GM12878 (cell line): ENCODE results near the gene FGD4. TPM values are rescaled to one million over a fixed set of nuclear protein-coding genes. Genes with fewer than 3 reads are reported as not detected.

Experiments
- ATAC-seq: fragments of 200-7000 bp; cut with Tn5 transposase; 3 replicates; pipeline ENCODE4 v1.9.1; 2020; ENCODE audit warnings: mild to moderate bottlenecking, moderate library complexity
- BruUV-seq: library from RNA; stranded (reverse); fragments of 400-500 nt; replicated peaks from 2 replicates; lab custom pipeline; 2021; lab: Mats Ljungman, UMichigan
- CTCF ChIA-PET: fragments of 300-600 bp; sonication (Branson Sonifier 250); formaldehyde crosslinking; extraction: SDS; loops from one replicate; lab custom pipeline; 2021; ENCODE audit warnings: inconsistent platforms; lab: Yijun Ruan, JAX
- POLR2A ChIA-PET: fragments of 350-600 bp; formaldehyde crosslinking; extraction: SDS; loops from one replicate; lab custom pipeline; 2021; ENCODE audit warnings: inconsistent platforms; lab: Charles Lee
- RAD21 ChIA-PET: fragments of 300-600 bp; sonication (Branson Sonifier 250); formaldehyde crosslinking; loops from one replicate; lab custom pipeline; 2023; ENCODE audit warnings: antibody characterized with exemption; ENCODE audit not compliant: unreplicated experiment; lab: Charles Lee
- SMC1A ChIA-PET: fragments of 300-600 bp; sonication (Branson Sonifier 250); formaldehyde crosslinking; loops from one replicate; lab custom pipeline; 2023; ENCODE audit not compliant: unreplicated experiment, uncharacterized antibody; lab: Charles Lee
- DNase-seq: peaks from one replicate; pipeline ENCODE4 v3.0.0-alpha.2; 2011; ENCODE audit warnings: low read depth, low spot score
- FAIRE-seq: peaks from 3 replicates; lab custom pipeline; 2011; peaks lifted over from hg19 to GRCh38; lab: Jason Lieb, UNC
- H2AFZ ChIP-seq: 2 replicates; pipeline ENCODE4 v1.6.0; 2011; ENCODE audit warnings: low read depth, low read length, control low read depth; ENCODE audit not compliant: control insufficient read depth
- H3K27ac ChIP-seq: 2 replicates; pipeline ENCODE4 v1.5.1; 2011; ENCODE audit warnings: control low read depth; ENCODE audit not compliant: control insufficient read depth, insufficient read depth
- H3K27me3 ChIP-seq, 2 experiments: replicated peaks in 1 of 2; 2 replicates each; pipeline versions ENCODE4 v1.6.0 to v1.6.1; 2011; ENCODE audit warnings: low read length in 1 of 2; ENCODE audit not compliant: control insufficient read depth in 2 of 2, insufficient read depth in 2 of 2
- H3K36me3 ChIP-seq, 2 experiments: 2 replicates each; pipeline ENCODE4 v1.5.1; 2011; ENCODE audit warnings: low read length in 1 of 2; ENCODE audit not compliant: control insufficient read depth in 2 of 2, insufficient read depth in 2 of 2
- H3K4me1 ChIP-seq: 2 replicates; pipeline ENCODE4 v1.6.1; 2011; ENCODE audit warnings: mild to moderate bottlenecking, low read length, moderate library complexity, mixed read lengths; ENCODE audit not compliant: control insufficient read depth, insufficient read depth
- H3K4me2 ChIP-seq: 2 replicates; pipeline ENCODE4 v1.6.0; 2011; ENCODE audit warnings: control low read depth; ENCODE audit not compliant: control insufficient read depth, insufficient read depth
- H3K4me3 ChIP-seq: fragments of 200-600 bp; sonication (generic); 2 replicates; pipeline ENCODE4 v1.5.1; 2016
- H3K79me2 ChIP-seq: 2 replicates; pipeline ENCODE4 v1.6.0; 2011; ENCODE audit warnings: low read length; ENCODE audit not compliant: control insufficient read depth, insufficient read depth
- H3K9ac ChIP-seq: 2 replicates; pipeline ENCODE4 v1.8.0; 2011; ENCODE audit warnings: low read length, control low read depth, mixed read lengths; ENCODE audit not compliant: control insufficient read depth, insufficient read depth
- H3K9me3 ChIP-seq: replicated peaks from 3 replicates; pipeline ENCODE4 v1.5.1; 2011; ENCODE audit warnings: mild to moderate bottlenecking, low read length; ENCODE audit not compliant: control insufficient read depth, insufficient read depth
- H4K20me1 ChIP-seq: 2 replicates; pipeline ENCODE4 v1.6.0; 2011; ENCODE audit not compliant: control insufficient read depth, insufficient read depth
- CREM ChIP-seq: IDR thresholded peaks from 2 replicates; pipeline ENCODE4 v1.6.1; 2014; ENCODE audit warnings: antibody characterized with exemption, low read depth
- ESRRA ChIP-seq: IDR thresholded peaks from 2 replicates; pipeline ENCODE4 v1.6.1; 2012; ENCODE audit warnings: mild to moderate bottlenecking, low read length, improper control_type of control experiment
- GATAD2B ChIP-seq: fragments of 450-650 bp; conservative IDR thresholded peaks from 2 replicates; pipeline ENCODE4 v1.6.1; 2017; ENCODE audit warnings: low read depth, mild to moderate bottlenecking, moderate library complexity
- HDAC6 ChIP-seq: fragments of 200-600 bp; sonication (generic); IDR thresholded peaks from one replicate; pipeline ENCODE4 v1.8.0; 2017; ENCODE audit warnings: antibody characterized with exemption; ENCODE audit not compliant: unreplicated experiment
- MEF2A ChIP-seq: IDR thresholded peaks from 2 replicates; pipeline ENCODE4 v1.6.1; 2011; ENCODE audit warnings: low read depth, mild to moderate bottlenecking, low read length, moderate library complexity; ENCODE audit not compliant: insufficient read depth
- NFYB ChIP-seq: IDR thresholded peaks from 2 replicates; pipeline ENCODE4 v1.6.1; 2011; ENCODE audit warnings: low read depth, mild to moderate bottlenecking, low read length, improper control_type of control experiment, moderate library complexity; ENCODE audit not compliant: insufficient read depth
- RCOR1 ChIP-seq: conservative IDR thresholded peaks from 2 replicates; pipeline ENCODE4 v1.6.1; 2012; ENCODE audit warnings: low read depth, low read length, improper control_type of control experiment
- TAF1 ChIP-seq: IDR thresholded peaks from 2 replicates; pipeline ENCODE4 v1.6.1; 2011; ENCODE audit warnings: mild to moderate bottlenecking, low read depth, low read length, borderline replicate concordance
- WGBS: methylation state at CpG from one replicate; pipeline ENCODE4 v1.1.6; 2016; ENCODE audit warnings: low lambda C conversion rate; ENCODE audit not compliant: insufficient replicate concordance, insufficient coverage; ENCODE audit errors: missing lambda C conversion rate; 5-methylcytosine and 5-hydroxymethylcytosine counted together
- in situ Hi-C: fragments of 300-500 bp; cut with MboI; formaldehyde crosslinking; loops from 9 replicates; pipeline ENCODE4 v1.14.3; 2018; ENCODE audit warnings: mixed read lengths
- intact Hi-C: fragments of 100-400 bp; cut with micrococcal nuclease; formaldehyde crosslinking; loops from one replicate; pipeline ENCODE4 v1.14.2; 2022; ENCODE audit not compliant: unreplicated experiment
- polyA plus RNA-seq, 11 experiments: library from polyadenylated mRNA; depleted of rRNA in 4 of 11; unstranded in 6 of 11; stranded (reverse) in 5 of 11; fragments of >200 nt; fragmentation: Nextera tagmentation in 4 of 11; fragmentation: Illumina TruSeq in 1 of 11; extraction: Ambion mirVana in 4 of 11; extraction: Trizol in 1 of 11; gene quantifications; 1 replicate in 1 of 11; 2 replicates in 10 of 11; pipeline versions ENCODE4 v1.2.1 to v1.2.3, GENCODE V29; 2011 to 2016; ENCODE audit warnings: inconsistent platforms in 2 of 11, missing spikeins in 2 of 11, low read depth in 1 of 11
- total RNA-seq, 4 experiments: library from RNA; depleted of rRNA in 3 of 4; stranded (reverse); fragments of >200 nt in 3 of 4; fragmentation: Illumina TruSeq in 1 of 4; extraction: Trizol in 1 of 4; gene quantifications; 2 replicates each; pipeline versions ENCODE4 v1.2.1 to v1.2.3, GENCODE V29; 2013 to 2021
- TF ChIP-seq, protein P1 (sequence below): IDR thresholded peaks from 2 replicates; pipeline ENCODE4 v1.6.1; 2012; ENCODE audit warnings: improper control_type of control experiment, low read depth, low read length; ENCODE audit not compliant: insufficient replicate concordance
- TF ChIP-seq, protein P2 (sequence below): IDR thresholded peaks from 2 replicates; pipeline ENCODE4 v1.6.1; 2012; ENCODE audit warnings: low read depth, low read length, improper control_type of control experiment

The FGD4 gene
- total and polyA plus RNA-seq, 10 of the 15 experiments (the other 5 are each of a cell fraction or from before 2014, with no cell fraction given) = 0.01 to 0.18 (median 0.08) TPM; not detected in 3

DNA sequence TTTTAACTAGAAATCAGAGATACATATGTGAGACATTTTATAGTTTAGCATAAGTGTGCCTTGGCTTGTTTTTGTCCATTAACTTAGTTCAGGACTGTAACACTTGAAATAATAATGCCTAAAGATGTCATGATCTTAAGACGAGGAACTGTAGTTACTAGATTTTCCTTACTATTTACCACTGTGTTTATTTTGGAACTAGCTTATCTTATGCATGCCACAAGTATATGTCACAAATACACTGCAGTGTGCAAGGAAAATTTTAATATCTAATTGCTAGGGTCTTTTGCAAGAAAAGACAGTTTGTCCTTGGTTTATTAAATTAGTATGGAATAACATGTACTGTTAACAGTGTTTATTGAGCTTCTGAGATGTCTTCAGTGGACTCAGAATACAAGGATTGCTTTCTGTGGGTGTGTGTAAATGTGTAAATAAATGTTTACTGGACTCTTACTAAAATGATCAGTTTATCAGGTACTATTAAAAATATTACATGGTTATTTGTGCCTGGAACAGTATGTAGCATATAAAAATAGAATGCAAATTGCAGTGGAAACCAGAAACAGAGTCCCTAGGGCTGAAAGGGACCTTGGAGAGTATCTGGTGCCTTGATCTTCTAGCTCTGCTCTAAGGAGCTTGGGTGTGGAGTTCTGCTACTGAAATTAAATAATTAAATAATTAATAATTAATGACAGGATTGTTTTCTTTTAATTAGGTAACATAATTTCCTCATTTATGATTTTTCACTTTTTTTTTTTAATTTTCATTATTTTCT lies 58.1 kb downstream of the FGD4 start:
- intact Hi-C loops = loop anchor here (5.0 kb wide), 2 partner anchors 200 to 1565 kb away; partner anchors contain the start of gene ALG10

DNA sequence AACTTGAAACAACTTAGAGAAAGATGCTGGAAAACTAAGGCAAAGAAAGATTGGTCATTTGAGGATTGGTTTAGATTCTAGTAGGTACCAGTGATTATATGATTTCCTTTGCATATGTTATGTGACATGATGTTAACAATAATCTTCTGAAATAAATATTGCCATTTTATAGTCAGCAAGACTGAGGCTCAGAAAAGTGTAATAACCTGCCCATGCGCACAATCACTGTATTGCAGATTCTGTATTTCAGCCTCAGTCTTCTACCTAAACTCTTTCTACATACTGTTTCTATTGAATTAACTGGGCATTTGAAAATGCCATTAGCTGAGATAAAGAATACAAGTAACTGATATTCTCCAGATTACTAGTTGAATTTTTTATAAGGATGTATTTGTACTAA lies 61.3 kb downstream of the FGD4 start:
- Histone ChIP-seq H3K36me3 (no peaks in the 10 kb centered on the region), H4K20me1 (no peaks in the 10 kb centered on the region), H3K4me2 (no peak overlapping the region), H2AFZ (no peak overlapping the region), H3K27me3 (no peaks in the 10 kb centered on the region), H3K4me1 (no peaks in the 10 kb centered on the region), H3K27ac (no peak overlapping the region), H3K9me3 (no peaks in the 10 kb centered on the region), H3K4me3 (no peak overlapping the region), H3K79me2 (no peaks in the 10 kb centered on the region), H3K9ac (no peak overlapping the region)
- 97% methylated on average over 1 of the region's 1 CpG for WGBS
- ChIA-PET RAD21 (interaction anchor here (1.2 kb wide), 1 partner anchor 214 kb away, joined by 3 read pairs; no protein-coding TSS in a partner anchor), POLR2A (no interaction called here), SMC1A (no interaction called here), CTCF (interaction anchor here (1.7 kb wide), 1 partner anchor 295 kb away, joined by 9 read pairs; the partner anchor contains the start of gene YARS2)
- BruUV-seq = no TSS peak
- FAIRE-seq (peak; percentile 54), DNase-seq (no peak), ATAC-seq (no peak)
- in situ Hi-C loops (no loop called here), intact Hi-C loops (no loop called here)
- TF ChIP-seq RCOR1 = no peak
- TF ChIP-seq TAF1 = no peak
- TF ChIP-seq, protein P1, sequence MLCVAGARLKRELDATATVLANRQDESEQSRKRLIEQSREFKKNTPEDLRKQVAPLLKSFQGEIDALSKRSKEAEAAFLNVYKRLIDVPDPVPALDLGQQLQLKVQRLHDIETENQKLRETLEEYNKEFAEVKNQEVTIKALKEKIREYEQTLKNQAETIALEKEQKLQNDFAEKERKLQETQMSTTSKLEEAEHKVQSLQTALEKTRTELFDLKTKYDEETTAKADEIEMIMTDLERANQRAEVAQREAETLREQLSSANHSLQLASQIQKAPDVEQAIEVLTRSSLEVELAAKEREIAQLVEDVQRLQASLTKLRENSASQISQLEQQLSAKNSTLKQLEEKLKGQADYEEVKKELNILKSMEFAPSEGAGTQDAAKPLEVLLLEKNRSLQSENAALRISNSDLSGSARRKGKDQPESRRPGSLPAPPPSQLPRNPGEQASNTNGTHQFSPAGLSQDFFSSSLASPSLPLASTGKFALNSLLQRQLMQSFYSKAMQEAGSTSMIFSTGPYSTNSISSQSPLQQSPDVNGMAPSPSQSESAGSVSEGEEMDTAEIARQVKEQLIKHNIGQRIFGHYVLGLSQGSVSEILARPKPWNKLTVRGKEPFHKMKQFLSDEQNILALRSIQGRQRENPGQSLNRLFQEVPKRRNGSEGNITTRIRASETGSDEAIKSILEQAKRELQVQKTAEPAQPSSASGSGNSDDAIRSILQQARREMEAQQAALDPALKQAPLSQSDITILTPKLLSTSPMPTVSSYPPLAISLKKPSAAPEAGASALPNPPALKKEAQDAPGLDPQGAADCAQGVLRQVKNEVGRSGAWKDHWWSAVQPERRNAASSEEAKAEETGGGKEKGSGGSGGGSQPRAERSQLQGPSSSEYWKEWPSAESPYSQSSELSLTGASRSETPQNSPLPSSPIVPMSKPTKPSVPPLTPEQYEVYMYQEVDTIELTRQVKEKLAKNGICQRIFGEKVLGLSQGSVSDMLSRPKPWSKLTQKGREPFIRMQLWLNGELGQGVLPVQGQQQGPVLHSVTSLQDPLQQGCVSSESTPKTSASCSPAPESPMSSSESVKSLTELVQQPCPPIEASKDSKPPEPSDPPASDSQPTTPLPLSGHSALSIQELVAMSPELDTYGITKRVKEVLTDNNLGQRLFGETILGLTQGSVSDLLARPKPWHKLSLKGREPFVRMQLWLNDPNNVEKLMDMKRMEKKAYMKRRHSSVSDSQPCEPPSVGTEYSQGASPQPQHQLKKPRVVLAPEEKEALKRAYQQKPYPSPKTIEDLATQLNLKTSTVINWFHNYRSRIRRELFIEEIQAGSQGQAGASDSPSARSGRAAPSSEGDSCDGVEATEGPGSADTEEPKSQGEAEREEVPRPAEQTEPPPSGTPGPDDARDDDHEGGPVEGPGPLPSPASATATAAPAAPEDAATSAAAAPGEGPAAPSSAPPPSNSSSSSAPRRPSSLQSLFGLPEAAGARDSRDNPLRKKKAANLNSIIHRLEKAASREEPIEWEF = no peak
- TF ChIP-seq NFYB = no peak
- no peak for TF ChIP-seq HDAC6
- TF ChIP-seq, protein P2, sequence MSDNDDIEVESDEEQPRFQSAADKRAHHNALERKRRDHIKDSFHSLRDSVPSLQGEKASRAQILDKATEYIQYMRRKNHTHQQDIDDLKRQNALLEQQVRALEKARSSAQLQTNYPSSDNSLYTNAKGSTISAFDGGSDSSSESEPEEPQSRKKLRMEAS = no peak

More for the DNA sequence above, 58.1 kb downstream of the FGD4 start:
- SMC1A ChIA-PET = interaction anchor here (0.6 to 10.2 kb wide), 17 partner anchors 9 to 1565 kb away, joined by 3 to 108 read pairs (median 4); partner anchors contain the start of genes ALG10 and YARS2
- TF ChIP-seq MEF2A (no peak), GATAD2B (no peak), ESRRA (no peak), CREM (no peak)
- no peak overlapping the region for H2AFZ ChIP-seq
- CTCF ChIA-PET = interaction anchor here (1.0 to 8.0 kb wide), 16 partner anchors 9 to 1564 kb away, joined by 3 to 106 read pairs (median 5); partner anchors contain the start of gene YARS2
- in situ Hi-C loops = loop anchor here (5.0 to 10.0 kb wide), 3 partner anchors 215 to 1557 kb away; no protein-coding TSS in a partner anchor
- BruUV-seq = no TSS peak
- H3K9ac ChIP-seq = no peak overlapping the region
- H3K4me3 ChIP-seq = no peak overlapping the region
- H4K20me1 ChIP-seq = no peaks in the 10 kb centered on the region
- RAD21 ChIA-PET = interaction anchor here (0.6 to 4.7 kb wide), 9 partner anchors 66 to 1565 kb away, joined by 3 to 73 read pairs (median 7); partner anchors contain the start of genes ALG10, ETFBKMT and YARS2
- no peak for ATAC-seq
- H3K4me1 ChIP-seq = no peaks in the 10 kb centered on the region
- no peaks in the 10 kb centered on the region for H3K27me3 ChIP-seq
- H3K36me3 ChIP-seq = no peaks in the 10 kb centered on the region
- H3K4me2 ChIP-seq = no peak overlapping the region
- POLR2A ChIA-PET = interaction anchor here (0.6 to 2.3 kb wide), 3 partner anchors 13 to 299 kb away, joined by 3 to 6 read pairs (median 3); partner anchors contain the start of gene YARS2
- DNase-seq = no peak
- no peak for FAIRE-seq
- WGBS = 20% methylated on average over 1 of the region's 1 CpG
- no peak overlapping the region for H3K27ac ChIP-seq
- no peaks in the 10 kb centered on the region for H3K79me2 ChIP-seq
- no peaks in the 10 kb centered on the region for H3K9me3 ChIP-seq
